ENCODE data around the gene DNAH10.
A peak's percentile ranks its signal among the peaks of the same experiment; 100 is the strongest.
"Not testable (repeated sequence)": the region's sequence is repeated elsewhere in the genome, so short reads cannot be mapped to it uniquely, and the experiment has no call there.

The DNAH10 gene

DNA sequence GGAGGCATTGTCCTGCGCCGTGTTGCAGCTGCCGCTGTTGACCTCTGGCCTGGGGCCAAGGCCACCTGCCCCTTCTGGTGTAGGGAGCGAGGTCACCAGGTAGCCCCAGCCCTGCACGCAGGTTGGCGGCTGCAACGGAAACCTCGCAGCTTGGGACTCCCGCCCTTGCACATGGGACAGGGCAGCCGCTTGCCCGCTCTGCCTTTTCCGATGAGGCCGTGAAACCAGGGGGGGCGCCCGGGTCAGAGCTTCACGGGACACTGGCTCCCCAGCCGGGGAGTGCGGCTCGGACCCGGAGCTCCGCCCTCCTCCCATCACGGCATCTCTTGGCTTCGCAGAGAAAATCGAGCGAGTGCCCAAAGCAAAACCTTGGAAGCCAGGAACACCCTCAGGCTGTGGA lies 25.4 kb downstream of the DNAH10 start:
- TF ChIP-seq JUND (IDR thresholded peaks at IDR 0.05; ENCODE audit: low read depth) = no peak
- no peak for DNase-seq (ENCODE audit: low read depth in 1 of 2, low spot score in 1 of 2)
- in situ Hi-C loops (cut with HindIII; ENCODE audit: low pct_unique_long_range_greater_than_20kb, low sequenced_read_pairs) = no loop called here

- no peak for TF ChIP-seq JUND (IDR thresholded peaks at IDR 0.05; ENCODE audit: low read depth)
- no peak for DNase-seq (ENCODE audit: low read depth in 1 of 2, low spot score in 1 of 2)
- in situ Hi-C loops (cut with HindIII; ENCODE audit: low pct_unique_long_range_greater_than_20kb, low sequenced_read_pairs) = no loop called here
These were observed 26.4 kb downstream of the DNAH10 start for GRCh38 chr12:123788541-123788940.

GRCh38 chr12:123789422-123789821 lies 27.3 kb downstream of the DNAH10 start:
- in situ Hi-C loops (cut with HindIII; ENCODE audit: low pct_unique_long_range_greater_than_20kb, low sequenced_read_pairs); DNase-seq (ENCODE audit: low read depth in 1 of 2, low spot score in 1 of 2): not testable (repeated sequence)

- in situ Hi-C loops (cut with HindIII; ENCODE audit: low pct_unique_long_range_greater_than_20kb, low sequenced_read_pairs) = no loop called here
- no peak for DNase-seq (ENCODE audit: low read depth in 1 of 2, low spot score in 1 of 2)
- TF ChIP-seq JUND (IDR thresholded peaks at IDR 0.05; ENCODE audit: low read depth) = no peak
These were observed 28.9 kb downstream of the DNAH10 start for GRCh38 chr12:123790905-123791467.

DNA sequence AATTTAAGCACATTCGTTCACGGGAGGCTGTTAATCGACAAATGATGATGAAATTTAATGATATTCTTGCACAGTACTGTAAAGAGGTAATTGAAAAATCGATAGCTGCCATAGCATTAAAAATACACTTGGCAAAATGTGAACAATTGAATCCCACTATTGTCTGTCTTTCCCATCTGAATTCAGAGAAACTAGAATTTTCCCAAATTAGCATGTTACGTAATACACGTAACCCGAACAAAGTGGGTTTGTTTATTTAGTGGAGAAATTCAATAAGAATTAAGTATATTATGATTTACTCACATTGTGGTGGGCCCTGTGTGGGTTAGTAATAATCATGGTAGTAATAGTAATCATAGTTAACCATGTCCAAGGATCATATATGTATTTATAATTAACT lies 31.9 kb downstream of the DNAH10 start:
- DNase-seq (ENCODE audit: low read depth in 1 of 2, low spot score in 1 of 2) = no peak
- TF ChIP-seq JUND (IDR thresholded peaks at IDR 0.05; ENCODE audit: low read depth) = no peak
- in situ Hi-C loops (cut with HindIII; ENCODE audit: low pct_unique_long_range_greater_than_20kb, low sequenced_read_pairs) = no loop called here

- in situ Hi-C loops (cut with HindIII; ENCODE audit: low pct_unique_long_range_greater_than_20kb, low sequenced_read_pairs) = no loop called here
These were observed 36.4 kb downstream of the DNAH10 start for GRCh38 chr12:123798518-123798917.

DNA sequence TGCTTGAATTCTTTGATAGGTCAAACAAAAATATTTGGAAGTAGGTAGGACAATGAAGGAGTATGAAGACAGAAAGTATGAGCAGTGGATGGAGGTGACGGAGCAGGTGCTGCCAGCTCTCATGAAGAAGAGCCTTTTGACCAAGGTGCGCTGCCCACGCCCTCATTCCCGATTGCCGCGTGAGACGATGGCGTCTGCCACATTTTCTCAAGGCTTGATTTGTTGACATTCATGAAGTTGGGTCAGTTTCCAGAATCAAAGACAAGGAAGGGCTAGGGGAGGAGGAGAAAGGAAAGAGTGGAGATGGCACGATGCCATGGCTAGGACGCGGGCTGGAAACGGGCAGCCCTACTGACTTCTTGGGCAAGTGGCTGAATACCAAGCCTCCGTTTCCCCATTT lies 37.1 kb downstream of the DNAH10 start:
- no peak for TF ChIP-seq JUND (IDR thresholded peaks at IDR 0.05; ENCODE audit: low read depth)
- no peak for DNase-seq (ENCODE audit: low read depth in 1 of 2, low spot score in 1 of 2)
- in situ Hi-C loops (cut with HindIII; ENCODE audit: low pct_unique_long_range_greater_than_20kb, low sequenced_read_pairs) = no loop called here

More at GRCh38 chr12:123798518-123798917, 36.4 kb downstream of the DNAH10 start:
- no peak for DNase-seq (ENCODE audit: low read depth in 1 of 2, low spot score in 1 of 2)
- TF ChIP-seq JUND (IDR thresholded peaks at IDR 0.05; ENCODE audit: low read depth) = no peak

DNA sequence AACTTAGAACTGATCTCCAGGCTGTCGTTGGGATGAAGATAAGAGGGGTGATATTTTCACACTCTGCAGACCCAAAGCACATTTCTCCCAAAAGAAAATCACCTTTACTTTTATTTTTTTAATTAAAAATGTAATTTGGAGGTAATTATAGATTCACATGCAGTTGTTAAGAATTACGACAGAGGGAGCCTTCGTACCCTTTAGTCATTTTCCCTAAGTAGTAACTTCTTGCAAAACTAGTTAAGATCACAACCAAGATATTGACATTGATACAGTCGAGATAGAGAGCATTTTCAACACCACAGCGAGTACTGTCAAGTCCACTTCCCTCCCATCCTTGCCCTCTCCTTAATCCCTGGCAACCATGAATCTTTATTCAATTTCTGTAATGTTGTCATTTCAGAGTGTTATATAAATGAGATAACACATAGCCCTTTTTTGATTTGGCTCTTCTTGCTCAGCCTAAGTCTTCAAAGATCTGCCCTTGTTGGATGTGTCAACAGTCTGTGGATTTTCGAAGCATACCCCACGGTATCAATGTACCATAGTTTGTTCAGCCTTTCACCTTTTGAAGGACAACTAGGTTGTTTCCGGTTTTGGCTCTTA lies 39.6 kb downstream of the DNAH10 start:
- in situ Hi-C loops (cut with HindIII; ENCODE audit: low pct_unique_long_range_greater_than_20kb, low sequenced_read_pairs) = no loop called here
- peak in 1 of 2 experiments; percentile 44 for DNase-seq (ENCODE audit: low read depth in 1 of 2, low spot score in 1 of 2)
- no peak for TF ChIP-seq JUND (IDR thresholded peaks at IDR 0.05; ENCODE audit: low read depth)

GRCh38 chr12:123805173-123805572 lies 43.1 kb downstream of the DNAH10 start:
- no peak for TF ChIP-seq JUND (IDR thresholded peaks at IDR 0.05; ENCODE audit: low read depth)
- in situ Hi-C loops (cut with HindIII; ENCODE audit: low pct_unique_long_range_greater_than_20kb, low sequenced_read_pairs) = no loop called here
- DNase-seq (ENCODE audit: low read depth in 1 of 2, low spot score in 1 of 2) = peak in 1 of 2 experiments; percentile 13

DNA sequence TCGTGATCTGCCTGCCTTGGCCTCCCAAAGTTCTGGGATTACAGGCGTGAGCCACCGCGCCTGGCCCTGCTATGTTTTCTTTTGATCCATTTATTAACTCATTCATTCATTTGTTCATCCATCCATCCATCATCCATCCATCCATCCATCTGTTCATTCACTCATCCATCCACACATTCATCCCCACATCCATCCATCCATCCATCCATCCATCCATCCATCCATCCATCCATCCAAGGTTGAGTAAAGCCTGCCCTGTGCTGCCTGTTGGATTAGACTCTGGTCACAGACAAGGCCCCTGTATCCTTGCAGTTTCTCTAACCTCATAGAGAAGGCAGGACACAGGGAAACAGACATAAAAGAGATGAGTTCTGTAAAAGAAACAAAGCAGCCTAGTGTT lies 44.9 kb downstream of the DNAH10 start:
- DNase-seq (ENCODE audit: low read depth in 1 of 2, low spot score in 1 of 2) = no peak
- TF ChIP-seq JUND (IDR thresholded peaks at IDR 0.05; ENCODE audit: low read depth) = no peak
- in situ Hi-C loops (cut with HindIII; ENCODE audit: low pct_unique_long_range_greater_than_20kb, low sequenced_read_pairs) = no loop called here

GRCh38 chr12:123807670-123808069 lies 45.6 kb downstream of the DNAH10 start:
- TF ChIP-seq JUND (IDR thresholded peaks at IDR 0.05; ENCODE audit: low read depth) = no peak
- in situ Hi-C loops (cut with HindIII; ENCODE audit: low pct_unique_long_range_greater_than_20kb, low sequenced_read_pairs) = no loop called here
- DNase-seq (ENCODE audit: low read depth in 1 of 2, low spot score in 1 of 2) = no peak

DNA sequence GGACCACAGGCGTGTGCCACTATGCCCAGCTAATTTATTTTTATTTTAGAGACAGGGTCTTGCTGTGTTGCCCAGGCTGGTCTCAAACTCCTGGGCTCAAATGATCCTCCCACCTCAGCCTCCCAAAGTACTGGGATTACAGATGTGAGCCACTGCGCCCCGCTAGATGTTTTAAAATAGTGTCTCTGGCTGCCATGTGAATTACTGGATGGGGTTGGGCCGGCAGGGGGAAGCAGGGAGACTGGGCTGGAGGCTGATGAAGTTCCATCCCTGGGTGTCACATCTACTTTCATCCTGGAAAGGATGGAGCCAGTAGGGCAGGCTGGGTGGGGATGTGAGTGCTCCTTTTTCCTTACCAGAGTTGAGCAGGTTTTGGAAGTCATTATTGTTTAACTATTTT lies 46.1 kb downstream of the DNAH10 start:
- no peak for TF ChIP-seq JUND (IDR thresholded peaks at IDR 0.05; ENCODE audit: low read depth)
- in situ Hi-C loops (cut with HindIII; ENCODE audit: low pct_unique_long_range_greater_than_20kb, low sequenced_read_pairs) = no loop called here

DNA sequence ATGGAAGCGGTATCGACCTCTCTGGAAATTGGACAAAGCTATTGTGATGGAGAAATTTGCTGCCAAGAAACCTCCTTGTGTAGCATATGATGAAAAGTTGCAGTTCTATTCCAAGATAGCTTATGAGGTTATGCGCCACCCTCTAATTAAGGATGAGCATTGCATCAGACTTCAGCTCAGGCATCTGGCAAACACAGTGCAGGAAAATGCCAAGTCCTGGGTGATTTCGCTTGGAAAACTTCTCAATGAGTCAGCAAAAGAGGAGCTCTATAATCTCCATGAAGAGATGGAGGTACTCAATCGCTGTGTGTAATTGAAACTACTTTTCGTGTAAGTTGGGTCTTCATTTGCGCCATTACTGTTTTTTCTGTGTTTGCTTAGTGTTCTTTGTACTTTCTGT lies 51.2 kb downstream of the DNAH10 start:
- TF ChIP-seq JUND (IDR thresholded peaks at IDR 0.05; ENCODE audit: low read depth) = no peak
- DNase-seq (ENCODE audit: low read depth in 1 of 2, low spot score in 1 of 2) = no peak
- in situ Hi-C loops (cut with HindIII; ENCODE audit: low pct_unique_long_range_greater_than_20kb, low sequenced_read_pairs) = no loop called here

More for the DNA sequence above, 46.1 kb downstream of the DNAH10 start:
- peak; percentile 37 to 66 for DNase-seq (ENCODE audit: low read depth in 1 of 2, low spot score in 1 of 2)

GRCh38 chr12:123815968-123816367 lies 53.9 kb downstream of the DNAH10 start:
- no peak for DNase-seq (ENCODE audit: low read depth in 1 of 2, low spot score in 1 of 2)
- in situ Hi-C loops (cut with HindIII; ENCODE audit: low pct_unique_long_range_greater_than_20kb, low sequenced_read_pairs) = no loop called here
- TF ChIP-seq JUND (IDR thresholded peaks at IDR 0.05; ENCODE audit: low read depth) = no peak
